Nephron (organoid): ENCODE data around the gene FAM227A.

Experiments used
- H3K27ac Mint-ChIP-seq, 3 experiments: 2 replicates each; pipeline ENCODE4 v1.8.0; 2020; ENCODE audit warnings: mixed read lengths in 3 of 3, mild to moderate bottlenecking in 2 of 3, moderate library complexity in 1 of 3
- H3K27me3 Mint-ChIP-seq: 2 replicates; pipeline ENCODE4 v1.8.0; 2021; ENCODE audit warnings: low read depth, mild to moderate bottlenecking, moderate library complexity, mixed read lengths
- H3K36me3 Mint-ChIP-seq: 2 replicates; pipeline ENCODE4 v1.8.0; 2020; ENCODE audit warnings: low read depth, mixed read lengths
- H3K4me1 Mint-ChIP-seq: 2 replicates; pipeline ENCODE4 v1.8.0; 2020; ENCODE audit warnings: mixed read lengths
- H3K4me3 Mint-ChIP-seq, 3 experiments: 2 replicates each; pipeline ENCODE4 v1.8.0; 2020; ENCODE audit warnings: mild to moderate bottlenecking in 3 of 3, mixed read lengths in 3 of 3, moderate library complexity in 2 of 3
- H3K9me3 Mint-ChIP-seq: 2 replicates; pipeline ENCODE4 v1.8.0; 2020; ENCODE audit warnings: mixed read lengths
- TF ChIP-seq, protein P1 (sequence below), 3 experiments: fragments of 200-600 bp; sonication (generic); IDR thresholded peaks; one replicate each; pipeline ENCODE4 v1.5.0; 2021; ENCODE audit warnings: antibody characterized with exemption in 3 of 3; ENCODE audit not compliant: unreplicated experiment in 3 of 3

Gene FAM227A

DNA sequence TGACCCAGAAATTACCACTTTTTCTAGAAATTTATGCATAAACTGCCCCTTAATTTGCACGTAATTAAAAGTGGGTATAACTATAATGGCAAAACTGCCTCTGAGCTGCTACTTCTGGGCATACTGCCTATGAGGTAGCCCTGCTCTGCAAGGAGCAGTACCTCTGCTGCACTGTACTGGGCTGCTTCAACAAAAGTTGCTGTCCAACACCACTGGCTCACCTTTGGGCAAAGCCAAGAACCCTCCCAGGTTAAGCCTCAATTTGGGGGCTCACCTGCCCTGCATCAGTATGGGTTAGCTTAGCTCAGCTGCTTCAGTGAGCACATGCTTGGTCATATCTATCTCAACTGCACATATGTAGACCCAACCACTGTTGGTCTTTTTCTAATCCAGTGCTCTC, 90.8 kb downstream of the FAM227A start:
- H3K9me3 Mint-ChIP-seq, result no peaks in the 10 kb centered on the region
- peaks cover 35% of the 10 kb centered on the region for H3K4me1 Mint-ChIP-seq
- TF ChIP-seq, protein P1, sequence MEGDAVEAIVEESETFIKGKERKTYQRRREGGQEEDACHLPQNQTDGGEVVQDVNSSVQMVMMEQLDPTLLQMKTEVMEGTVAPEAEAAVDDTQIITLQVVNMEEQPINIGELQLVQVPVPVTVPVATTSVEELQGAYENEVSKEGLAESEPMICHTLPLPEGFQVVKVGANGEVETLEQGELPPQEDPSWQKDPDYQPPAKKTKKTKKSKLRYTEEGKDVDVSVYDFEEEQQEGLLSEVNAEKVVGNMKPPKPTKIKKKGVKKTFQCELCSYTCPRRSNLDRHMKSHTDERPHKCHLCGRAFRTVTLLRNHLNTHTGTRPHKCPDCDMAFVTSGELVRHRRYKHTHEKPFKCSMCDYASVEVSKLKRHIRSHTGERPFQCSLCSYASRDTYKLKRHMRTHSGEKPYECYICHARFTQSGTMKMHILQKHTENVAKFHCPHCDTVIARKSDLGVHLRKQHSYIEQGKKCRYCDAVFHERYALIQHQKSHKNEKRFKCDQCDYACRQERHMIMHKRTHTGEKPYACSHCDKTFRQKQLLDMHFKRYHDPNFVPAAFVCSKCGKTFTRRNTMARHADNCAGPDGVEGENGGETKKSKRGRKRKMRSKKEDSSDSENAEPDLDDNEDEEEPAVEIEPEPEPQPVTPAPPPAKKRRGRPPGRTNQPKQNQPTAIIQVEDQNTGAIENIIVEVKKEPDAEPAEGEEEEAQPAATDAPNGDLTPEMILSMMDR (IDR thresholded peaks at IDR 0.05; ENCODE audit: unreplicated experiment in 3 of 3), result no peak
- H3K36me3 Mint-ChIP-seq, result no peaks in the 10 kb centered on the region
- peak overlapping the region in 1 of 3 experiments; percentile 25 for H3K4me3 Mint-ChIP-seq
- H3K27me3 Mint-ChIP-seq, result no peaks in the 10 kb centered on the region
- no peak overlapping the region for H3K27ac Mint-ChIP-seq

DNA sequence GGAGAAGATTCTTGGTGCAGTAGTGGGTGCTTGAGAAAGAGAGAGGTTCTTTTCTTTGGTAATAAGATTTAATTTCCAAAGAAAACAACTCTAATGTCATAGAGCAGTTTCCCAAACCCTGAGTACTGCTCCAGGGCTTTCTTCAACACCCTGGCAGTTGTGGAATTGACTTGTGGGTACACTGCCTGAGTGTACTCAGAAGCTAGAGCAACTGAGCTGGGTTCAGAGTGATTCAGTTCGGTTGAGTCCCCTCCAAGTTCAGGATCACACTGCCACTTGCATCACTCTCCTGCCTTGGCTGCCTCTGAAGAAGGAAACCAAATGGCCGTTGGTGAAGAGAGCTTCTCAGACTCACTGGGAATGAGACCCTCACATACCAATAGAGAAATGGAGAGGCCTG, 91.5 kb downstream of the FAM227A start:
- H3K27ac Mint-ChIP-seq, result no peak overlapping the region
- H3K27me3 Mint-ChIP-seq, result no peaks in the 10 kb centered on the region
- H3K36me3 Mint-ChIP-seq, result no peaks in the 10 kb centered on the region
- H3K4me3 Mint-ChIP-seq, result no peak overlapping the region
- H3K4me1 Mint-ChIP-seq, result peaks cover 31% of the 10 kb centered on the region
- TF ChIP-seq, protein P1 (IDR thresholded peaks at IDR 0.05; ENCODE audit: unreplicated experiment in 3 of 3), result no peak
- H3K9me3 Mint-ChIP-seq, result no peaks in the 10 kb centered on the region

DNA sequence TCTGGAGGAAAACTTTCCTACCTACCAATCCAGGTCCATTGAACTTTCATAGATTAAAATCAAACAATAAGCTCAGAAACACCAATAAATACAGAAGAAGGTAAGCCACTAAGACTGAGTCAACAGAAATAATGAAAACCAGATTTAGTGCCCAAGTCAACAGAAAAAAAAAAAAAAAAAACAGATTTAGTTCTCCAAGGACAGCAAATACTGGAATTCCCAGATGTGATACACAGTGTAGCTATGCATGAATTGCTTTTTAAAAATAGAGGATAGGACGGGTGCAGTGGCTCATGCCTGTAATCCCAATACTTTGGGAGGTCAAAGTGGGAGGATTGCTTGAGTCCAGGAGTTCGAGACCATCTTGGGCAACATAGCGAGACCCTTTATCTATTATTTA, 101.9 kb downstream of the FAM227A start:
- Mint-ChIP-seq H3K27me3 (no peaks in the 10 kb centered on the region), H3K4me1 (no peaks in the 10 kb centered on the region), H3K9me3 (no peaks in the 10 kb centered on the region), H3K27ac (no peak overlapping the region), H3K4me3 (no peak overlapping the region), H3K36me3 (no peaks in the 10 kb centered on the region)
- TF ChIP-seq, protein P1 (IDR thresholded peaks at IDR 0.05; ENCODE audit: unreplicated experiment in 3 of 3), result no peak

DNA sequence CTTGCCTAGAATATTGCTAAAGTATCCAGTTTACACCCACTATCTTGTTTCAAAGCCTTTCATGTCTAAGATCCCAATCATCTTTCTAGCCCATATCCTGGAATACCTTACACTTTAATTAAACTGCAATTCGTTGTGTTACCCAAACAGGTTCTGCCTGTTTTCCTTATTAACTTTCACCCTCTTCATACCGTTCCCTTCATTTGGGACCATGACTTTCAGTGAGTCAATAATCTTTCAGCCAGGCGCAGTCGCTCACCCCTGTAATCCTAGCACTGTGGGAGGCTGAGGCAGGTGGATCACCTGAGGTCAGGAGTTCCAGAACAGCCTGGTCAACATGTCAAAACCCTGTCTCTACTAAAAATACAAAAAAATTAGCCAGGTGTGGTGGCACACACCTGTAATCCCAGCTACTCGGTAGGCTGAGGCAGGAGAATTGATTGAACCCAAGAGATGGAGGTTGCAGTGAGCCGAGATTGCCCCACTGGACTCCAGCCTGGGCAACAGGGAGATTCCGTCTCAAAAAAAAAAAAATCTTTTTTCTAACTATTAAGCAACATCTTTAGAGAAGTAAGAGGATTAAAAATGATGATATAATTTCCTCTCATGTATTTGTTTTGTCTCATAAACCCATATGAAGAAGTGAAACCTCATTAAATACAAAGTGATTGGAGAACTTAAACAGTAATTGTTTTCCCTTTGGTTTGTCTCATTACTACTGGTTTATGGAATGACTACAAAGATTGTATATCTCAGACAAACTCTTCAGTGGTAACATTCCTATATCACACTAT, 106.9 kb downstream of the FAM227A start:
- Mint-ChIP-seq H3K27ac (peak overlapping the region in 2 of 3 experiments; percentile 35 to 81), H3K36me3 (peaks cover under 1% of the 10 kb centered on the region), H3K4me1 (peaks cover 5% of the 10 kb centered on the region), H3K9me3 (peaks cover 4% of the 10 kb centered on the region), H3K4me3 (no peak overlapping the region), H3K27me3 (no peaks in the 10 kb centered on the region)
- TF ChIP-seq, protein P1 (IDR thresholded peaks at IDR 0.05; ENCODE audit: unreplicated experiment in 3 of 3), result no peak

DNA sequence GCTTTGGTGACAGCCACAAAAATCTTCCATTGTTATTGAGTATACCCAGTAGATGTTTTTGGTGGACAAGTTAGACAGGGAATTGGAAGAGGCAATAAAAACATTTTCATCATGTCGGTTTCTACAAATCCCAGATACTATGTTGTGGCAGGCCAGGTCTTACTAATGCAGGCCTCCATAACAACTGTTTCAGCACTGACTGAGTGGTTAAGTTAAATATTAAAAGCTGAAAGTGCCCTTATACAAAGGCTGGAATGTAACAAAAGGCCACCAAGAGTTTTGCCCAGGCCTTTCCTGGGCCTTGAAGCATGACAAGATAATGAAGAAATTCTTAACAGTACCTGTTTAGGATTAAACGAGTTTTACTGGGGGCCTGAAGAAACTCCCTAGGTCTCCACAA, 115.5 kb downstream of the FAM227A start:
- Mint-ChIP-seq H3K27ac (peak overlapping the region; percentile 79 to 90 (median 82)), H3K36me3 (peaks cover 23% of the 10 kb centered on the region), H3K27me3 (no peaks in the 10 kb centered on the region), H3K9me3 (peaks cover 28% of the 10 kb centered on the region), H3K4me1 (no peaks in the 10 kb centered on the region), H3K4me3 (no peak overlapping the region)
- TF ChIP-seq, protein P1 (IDR thresholded peaks at IDR 0.05; ENCODE audit: unreplicated experiment in 3 of 3), result no peak
